TTC549 (cell line): Measurements from ENCODE around the gene ST7.
"Not testable (repeated sequence)": the region's sequence is repeated elsewhere in the genome, so short reads cannot be mapped to it uniquely, and the experiment has no call there.

Experiments
- FAIRE-seq: peaks from 2 replicates; lab custom pipeline; 2012; peaks lifted over from hg19 to GRCh38; lab: Jason Lieb, UNC

The ST7 gene

GRCh38 chr7:117030793-117031192 lies 77.5 kb downstream of the ST7 start:
- not testable (repeated sequence) for FAIRE-seq

- no peak for FAIRE-seq
Measured at GRCh38 chr7:117032810-117033209, 79.5 kb downstream of the ST7 start.

- no peak for FAIRE-seq
Measured at GRCh38 chr7:117034851-117035464, 81.7 kb downstream of the ST7 start.

- no peak for FAIRE-seq
Measured at GRCh38 chr7:117035465-117035862, 82.2 kb downstream of the ST7 start.

GRCh38 chr7:117036053-117036669 lies 82.9 kb downstream of the ST7 start:
- FAIRE-seq: no peak

GRCh38 chr7:117036836-117037235 lies 83.5 kb downstream of the ST7 start:
- no peak for FAIRE-seq

- no peak for FAIRE-seq
Measured at GRCh38 chr7:117038408-117038807, 85.1 kb downstream of the ST7 start.

- FAIRE-seq: no peak
Measured at GRCh38 chr7:117041007-117041406, 87.7 kb downstream of the ST7 start.

GRCh38 chr7:117041822-117042221 lies 88.5 kb downstream of the ST7 start:
- no peak for FAIRE-seq

- FAIRE-seq: no peak
Measured at GRCh38 chr7:117043108-117043825, 90.0 kb downstream of the ST7 start.

- FAIRE-seq: no peak
Measured at GRCh38 chr7:117044664-117045063, 91.4 kb downstream of the ST7 start.

- FAIRE-seq: no peak
Measured at GRCh38 chr7:117045927-117046710, 92.8 kb downstream of the ST7 start.

GRCh38 chr7:117047496-117047895 lies 94.2 kb downstream of the ST7 start:
- FAIRE-seq: no peak

GRCh38 chr7:117048114-117048866 lies 95.0 kb downstream of the ST7 start:
- FAIRE-seq: no peak

- no peak for FAIRE-seq
Measured at GRCh38 chr7:117048882-117049281, 95.6 kb downstream of the ST7 start.

GRCh38 chr7:117051808-117052207 lies 98.5 kb downstream of the ST7 start:
- FAIRE-seq: no peak

GRCh38 chr7:117053432-117053831 lies 100.1 kb downstream of the ST7 start:
- no peak for FAIRE-seq

GRCh38 chr7:117061751-117062150 lies 108.5 kb downstream of the ST7 start:
- no peak for FAIRE-seq

- no peak for FAIRE-seq
Measured at GRCh38 chr7:117062300-117062699, 109.0 kb downstream of the ST7 start.

GRCh38 chr7:117064688-117065087 lies 111.4 kb downstream of the ST7 start:
- no peak for FAIRE-seq

GRCh38 chr7:117065571-117066150 lies 112.4 kb downstream of the ST7 start:
- FAIRE-seq: no peak

- no peak for FAIRE-seq
Measured at GRCh38 chr7:117066668-117067067, 113.4 kb downstream of the ST7 start.
